Brain microvascular endothelial cell (primary cell): ENCODE measurements around the gene CCSAP.
"Not testable (repeated sequence)": the region's sequence is repeated elsewhere in the genome, so short reads cannot be mapped to it uniquely, and the experiment has no call there.

Source experiments
- DNase-seq: peaks from one replicate; pipeline ENCODE4 v3.0.0-alpha.2; 2020
- H3K27ac ChIP-seq: fragments of 250-450 bp; sonication (Bioruptor Pico); 2 replicates; pipeline ENCODE4 v1.5.1; 2020; ENCODE audit warnings: mild to moderate bottlenecking, moderate library complexity
- H3K27me3 ChIP-seq: fragments of 250-450 bp; sonication (Bioruptor Pico); replicated peaks from 2 replicates; pipeline ENCODE4 v1.5.1; 2020; ENCODE audit warnings: mild to moderate bottlenecking
- H3K36me3 ChIP-seq: fragments of 250-450 bp; sonication (Bioruptor Pico); replicated peaks from 2 replicates; pipeline ENCODE4 v1.5.1; 2020; ENCODE audit warnings: mild to moderate bottlenecking
- H3K4me3 ChIP-seq: 2 replicates; pipeline ENCODE4 v1.5.1; 2011; ENCODE audit warnings: low read depth, mild to moderate bottlenecking, control low read depth, low read length, moderate library complexity
- CTCF ChIP-seq: IDR thresholded peaks from 2 replicates; pipeline ENCODE4 v1.5.1; 2011; ENCODE audit warnings: low read depth, mild to moderate bottlenecking, moderate library complexity, low read length, control low read depth, inconsistent platforms; ENCODE audit errors: missing control alignments
- in situ Hi-C: cut with HindIII; loops from 2 replicates; pipeline ENCODE4 v1.10.0; 2017; ENCODE audit warnings: low sequenced_read_pairs, low pct_ligation_motif_present

Gene CCSAP

GRCh38 chr1:229293528-229294204 is 49.2 kb downstream of the CCSAP start:
- no peak for TF ChIP-seq CTCF
- Histone ChIP-seq H3K27me3 (no peaks in the 10 kb centered on the region), H3K4me3 (no peak overlapping the region), H3K36me3 (no peaks in the 10 kb centered on the region), H3K27ac (no peak overlapping the region)
- DNase-seq, result no peak
- in situ Hi-C loops, result no loop called here

- H3K27me3 ChIP-seq, H3K27ac ChIP-seq, H3K4me3 ChIP-seq, H3K36me3 ChIP-seq, in situ Hi-C loops, DNase-seq: not testable (repeated sequence)
Measured at GRCh38 chr1:229291686-229292085, 51.2 kb downstream of the CCSAP start.

DNA sequence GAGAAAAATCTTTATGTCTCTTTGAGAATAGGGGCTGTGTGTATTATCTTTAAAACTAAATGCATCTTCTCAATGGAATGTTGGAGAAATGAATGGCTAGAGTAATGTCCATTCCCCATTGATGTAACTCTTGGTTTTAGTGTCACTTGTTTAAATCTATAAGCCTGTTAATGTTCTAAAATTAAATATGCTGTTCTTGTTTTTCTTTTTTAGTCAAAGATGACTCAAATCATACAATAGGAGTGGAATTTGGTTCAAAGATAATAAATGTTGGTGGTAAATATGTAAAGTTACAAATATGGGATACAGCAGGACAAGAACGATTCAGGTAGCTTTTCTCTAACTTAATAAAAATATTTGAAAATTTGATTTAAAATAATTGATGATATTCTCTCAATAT is 54.3 kb downstream of the CCSAP start:
- TF ChIP-seq CTCF, result no peak
- no peaks in the 10 kb centered on the region for H3K27me3 ChIP-seq
- H3K27ac ChIP-seq, result no peak overlapping the region
- DNase-seq, result no peak
- in situ Hi-C loops, result no loop called here
- no peak overlapping the region for H3K4me3 ChIP-seq
- H3K36me3 ChIP-seq, result no peaks in the 10 kb centered on the region

DNA sequence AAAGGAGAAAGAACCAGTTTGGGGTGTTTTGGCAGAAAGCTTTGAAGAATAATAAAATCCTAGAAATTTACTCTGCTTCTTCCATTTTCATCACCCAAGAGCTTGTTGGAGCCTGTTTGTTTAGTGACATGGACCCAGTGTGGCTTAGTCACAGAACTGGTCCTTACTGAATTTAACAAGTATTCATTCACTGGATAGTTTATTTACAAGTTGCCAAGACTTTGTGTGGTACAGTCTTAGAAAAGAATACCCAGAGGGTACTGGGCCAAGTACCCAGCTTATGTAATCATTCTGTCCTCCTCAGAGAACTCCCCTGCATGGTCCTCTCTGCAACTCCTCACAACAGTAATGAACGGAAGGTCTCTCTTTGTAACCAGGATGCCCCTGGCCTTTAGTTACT is 55.6 kb downstream of the CCSAP start:
- no peak for TF ChIP-seq CTCF
- in situ Hi-C loops, result no loop called here
- H3K36me3 ChIP-seq, result no peaks in the 10 kb centered on the region
- no peak overlapping the region for H3K27ac ChIP-seq
- no peaks in the 10 kb centered on the region for H3K27me3 ChIP-seq
- no peak overlapping the region for H3K4me3 ChIP-seq
- no peak for DNase-seq

GRCh38 chr1:229286099-229286766 is 56.6 kb downstream of the CCSAP start:
- no peak for TF ChIP-seq CTCF
- Histone ChIP-seq H3K27ac (no peak overlapping the region), H3K27me3 (no peaks in the 10 kb centered on the region), H3K4me3 (no peak overlapping the region), H3K36me3 (no peaks in the 10 kb centered on the region)
- DNase-seq, result no peak
- in situ Hi-C loops, result no loop called here

DNA sequence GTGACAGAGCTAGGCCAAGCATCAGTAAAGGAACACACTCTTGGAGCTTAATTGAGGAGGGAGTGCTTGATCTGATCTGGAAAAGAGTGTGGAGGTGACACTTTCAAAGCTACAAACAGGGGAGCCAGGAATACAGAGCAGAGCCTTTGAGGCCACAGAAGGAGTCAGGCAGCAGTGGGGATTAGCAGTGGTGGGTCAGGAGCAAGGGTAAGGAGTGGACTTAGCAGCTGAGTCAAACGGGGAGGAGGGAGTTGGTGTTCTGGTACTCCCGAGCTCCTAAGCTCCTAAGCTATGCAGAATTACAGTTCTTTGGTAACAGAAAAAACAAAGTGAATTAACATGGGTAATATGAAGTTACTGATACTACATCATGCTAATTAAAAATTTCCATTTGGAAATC is 57.4 kb downstream of the CCSAP start:
- no peak for DNase-seq
- Histone ChIP-seq H3K4me3 (no peak overlapping the region), H3K27me3 (no peaks in the 10 kb centered on the region), H3K27ac (no peak overlapping the region), H3K36me3 (no peaks in the 10 kb centered on the region)
- in situ Hi-C loops, result no loop called here
- no peak for TF ChIP-seq CTCF
